Stimulated activated CD4-positive, alpha-beta T cell treated with anti-CD3 and anti-CD28 coated beads, Interleukin-4, amount 100 ng/mL, for 1 hour (primary cell): ENCODE data around the gene POLG2.
A peak's percentile ranks its signal among the peaks of the same experiment; 100 is the strongest.
"Not testable (repeated sequence)": the region's sequence is repeated elsewhere in the genome, so short reads cannot be mapped to it uniquely, and the experiment has no call there.

ENCODE experiments used
- DNase-seq: peaks from one replicate; pipeline ENCODE4 v3.0.0-alpha.2; 2020

The POLG2 gene

DNA sequence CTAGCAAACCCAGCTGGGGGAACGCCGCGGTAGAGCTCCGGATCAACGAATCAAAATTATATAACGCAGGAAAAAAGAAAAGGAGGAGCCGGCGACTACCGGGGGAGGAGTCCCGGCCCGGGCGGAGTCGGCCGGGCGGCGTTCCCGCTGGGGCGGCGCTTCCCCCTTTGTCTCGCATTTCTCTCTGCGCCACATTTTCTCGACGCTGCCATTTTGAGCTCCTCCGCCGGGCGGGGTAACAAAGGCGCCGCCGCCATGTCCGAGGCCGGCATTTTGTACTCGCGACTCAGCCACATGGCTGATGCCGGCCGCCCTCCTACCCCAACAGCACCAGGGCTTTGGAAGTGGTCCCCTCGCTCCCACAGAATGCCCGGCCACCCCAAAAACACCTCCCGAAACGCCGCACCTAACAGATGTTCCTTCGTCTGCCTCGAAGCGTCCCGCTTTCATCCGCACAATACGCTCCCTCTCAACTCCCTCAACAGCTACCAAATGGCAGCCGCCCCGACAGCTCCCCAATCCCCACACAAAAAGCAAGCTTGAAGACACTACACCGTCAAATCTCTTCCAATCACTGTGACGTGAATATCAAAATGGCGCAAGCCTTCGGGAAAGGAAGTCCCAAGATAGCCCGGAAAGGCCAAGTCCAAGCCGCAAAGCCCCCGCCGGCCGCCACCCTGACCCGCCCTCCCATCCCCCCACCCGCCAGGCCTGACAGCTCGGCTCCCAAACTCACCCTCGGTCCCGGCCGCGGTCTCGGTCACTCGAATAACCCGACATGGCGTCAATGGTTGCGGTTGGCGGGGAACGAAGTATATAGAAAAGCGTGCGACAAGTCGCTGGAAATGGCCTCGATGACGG is 8.7 kb upstream of the POLG2 start:
- DNase-seq, result peak; percentile 83

DNA sequence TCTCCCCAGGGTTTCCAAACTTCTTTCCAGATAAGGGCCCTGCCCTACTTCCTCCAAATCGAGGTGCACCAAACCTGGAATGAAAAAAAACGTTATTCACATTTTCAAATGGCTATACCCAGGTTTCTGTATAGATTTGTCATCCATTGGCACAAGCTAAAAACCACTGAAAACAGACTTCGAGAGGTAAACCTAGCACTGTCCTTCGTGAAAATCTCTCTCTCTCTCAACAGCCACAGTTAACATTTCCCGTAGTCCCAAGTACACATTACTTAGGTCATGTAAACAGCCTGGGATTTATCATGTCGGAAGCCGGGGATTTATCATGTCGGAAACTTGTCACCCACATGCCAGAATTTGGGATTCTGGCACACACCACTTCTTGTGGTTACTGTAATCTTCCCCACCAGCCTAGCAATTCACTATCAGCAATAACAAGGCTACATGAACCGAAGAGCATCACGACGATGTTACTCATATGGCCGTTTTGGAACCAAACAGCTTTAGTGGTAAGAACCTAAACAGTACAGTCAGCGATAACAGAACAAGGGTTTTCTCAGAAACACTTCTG is 8.0 kb upstream of the POLG2 start:
- DNase-seq, result no peak

DNA sequence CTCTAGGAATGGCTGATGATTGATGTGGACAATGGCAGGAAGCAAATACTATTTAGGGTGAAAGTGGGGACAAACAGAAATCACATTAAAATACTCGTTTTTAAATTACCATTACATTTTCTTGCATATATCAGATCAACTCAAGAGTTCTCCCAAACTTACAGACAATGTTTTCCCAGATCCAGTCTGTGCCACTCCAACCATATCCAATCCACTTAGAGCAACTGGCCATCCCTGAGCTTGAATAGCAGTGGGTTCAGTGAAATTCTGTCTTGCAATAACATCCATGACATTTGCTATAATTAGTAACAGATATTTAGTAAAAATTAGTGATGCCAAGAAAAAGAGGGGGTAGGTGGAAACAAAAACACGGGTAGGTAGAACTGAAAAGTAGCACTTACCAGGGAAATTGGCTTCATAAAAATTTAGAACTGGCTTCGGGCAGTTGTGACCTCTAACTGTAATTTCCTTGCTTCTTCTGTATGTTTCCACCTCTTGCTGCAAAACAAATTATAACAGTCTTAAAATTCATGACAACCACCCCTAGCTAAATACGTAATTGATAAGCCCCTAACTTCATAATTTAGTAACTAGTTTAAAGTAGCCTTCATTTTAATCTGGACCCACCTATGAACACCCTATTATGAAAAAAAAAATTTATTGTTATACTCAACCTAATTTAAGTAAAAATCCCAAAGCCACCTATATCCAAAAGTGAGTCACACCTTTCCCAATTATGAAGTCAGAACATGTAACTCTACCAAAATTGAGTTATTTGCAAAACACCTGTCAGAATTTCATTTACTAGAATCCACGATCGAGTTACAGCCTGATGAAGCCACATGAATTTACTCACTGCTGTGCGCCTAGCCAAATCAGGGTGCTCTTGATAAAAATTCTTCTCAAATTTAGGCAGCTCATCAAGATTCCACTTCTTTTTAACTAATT is 7.2 kb upstream of the POLG2 start:
- no peak for DNase-seq

DNA sequence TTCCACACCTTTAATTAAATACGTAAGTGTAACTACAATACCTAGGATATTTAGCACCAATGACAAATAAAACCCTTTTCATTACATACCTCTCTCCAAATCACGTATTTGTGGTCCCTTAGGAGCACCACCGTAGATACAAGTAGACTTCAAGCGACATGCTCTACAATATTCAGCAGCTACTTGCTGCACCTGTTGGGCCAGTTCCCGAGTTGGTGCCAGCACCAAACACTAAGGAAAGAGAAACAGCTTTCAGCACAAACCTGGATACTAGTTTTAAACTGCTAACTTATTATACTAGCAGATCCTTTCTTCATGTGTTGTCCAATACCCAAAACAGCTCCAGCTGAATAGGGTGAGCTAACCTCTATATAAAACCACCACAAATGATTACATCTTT is 6.5 kb upstream of the POLG2 start:
- no peak for DNase-seq

DNA sequence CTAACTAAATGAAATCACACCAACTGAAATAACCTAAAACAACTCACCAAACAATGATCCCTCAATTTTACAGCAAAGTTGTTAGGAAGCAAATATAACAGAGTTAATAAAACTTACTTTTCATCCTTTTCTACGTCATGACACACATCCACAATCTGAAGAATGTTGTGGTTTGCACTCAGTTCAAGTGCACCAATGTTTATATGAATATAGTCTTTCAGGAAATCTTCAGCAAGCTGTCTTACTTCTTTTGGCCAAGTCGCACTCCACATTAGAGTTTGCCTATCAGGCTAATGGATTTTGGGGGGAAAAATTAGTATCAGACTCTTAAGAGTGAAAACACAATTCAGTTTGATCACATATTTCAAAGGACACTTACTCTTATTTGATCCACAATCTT is 6.0 kb upstream of the POLG2 start:
- no peak for DNase-seq

DNA sequence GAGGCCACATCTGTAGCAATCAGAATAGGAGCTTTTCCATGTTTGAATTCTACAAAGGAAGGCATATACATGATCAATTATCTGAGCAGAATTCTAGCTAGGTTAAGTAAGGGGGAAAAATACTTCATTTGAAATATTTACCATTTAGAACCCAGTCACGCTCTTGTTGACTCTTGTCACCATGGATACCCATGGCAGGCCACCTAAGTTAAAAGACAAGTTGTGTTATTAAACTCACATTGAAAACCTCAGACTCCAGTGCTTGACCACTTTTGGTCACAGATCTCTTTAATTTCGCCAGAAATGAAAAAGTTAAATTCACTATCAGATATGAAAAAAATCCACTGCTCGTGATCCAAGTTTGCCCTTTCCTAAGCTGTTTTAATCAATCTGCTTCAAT is 5.2 kb upstream of the POLG2 start:
- no peak for DNase-seq

DNA sequence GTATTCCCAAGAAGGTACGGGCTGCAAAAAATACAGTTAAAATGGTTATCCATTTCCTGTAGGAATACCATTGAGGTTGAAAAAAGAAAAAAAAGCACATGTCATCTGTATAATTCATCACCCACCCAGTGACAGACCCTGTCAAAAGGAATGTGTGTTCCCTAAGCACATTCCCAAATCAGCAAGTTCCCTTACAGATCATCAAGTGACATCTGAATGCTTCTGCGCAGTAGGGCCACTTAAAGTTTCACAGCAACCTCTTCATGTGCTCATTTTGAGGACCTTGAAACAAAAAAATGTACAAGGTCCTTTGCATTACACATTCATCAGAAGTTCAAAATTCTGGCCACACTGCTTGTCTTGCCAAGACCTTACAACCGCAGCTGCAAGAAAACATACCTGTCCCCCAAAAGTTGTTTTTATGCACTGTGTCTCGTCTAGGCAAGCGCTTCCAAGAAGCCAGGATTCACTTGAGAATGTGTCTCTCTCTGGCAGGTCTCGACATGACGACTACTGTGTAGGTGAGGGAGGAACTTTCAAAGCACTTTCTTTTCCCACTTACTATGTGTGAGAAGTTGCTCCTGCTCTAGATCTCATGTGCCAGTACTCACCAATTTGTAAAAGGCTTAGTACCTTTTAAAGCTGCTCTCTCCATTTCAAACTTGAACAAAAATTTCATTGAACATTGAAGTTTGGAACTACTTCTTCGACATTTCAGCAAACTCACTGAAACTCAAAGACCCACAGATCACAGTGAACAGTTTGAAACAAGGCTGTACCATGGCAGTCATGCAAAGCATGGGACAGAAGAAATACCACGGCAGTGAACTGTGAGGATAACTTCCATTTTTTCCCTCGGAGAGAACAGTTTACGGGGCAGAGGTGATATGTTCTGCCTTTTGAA is 4.3 kb upstream of the POLG2 start:
- no peak for DNase-seq

DNA sequence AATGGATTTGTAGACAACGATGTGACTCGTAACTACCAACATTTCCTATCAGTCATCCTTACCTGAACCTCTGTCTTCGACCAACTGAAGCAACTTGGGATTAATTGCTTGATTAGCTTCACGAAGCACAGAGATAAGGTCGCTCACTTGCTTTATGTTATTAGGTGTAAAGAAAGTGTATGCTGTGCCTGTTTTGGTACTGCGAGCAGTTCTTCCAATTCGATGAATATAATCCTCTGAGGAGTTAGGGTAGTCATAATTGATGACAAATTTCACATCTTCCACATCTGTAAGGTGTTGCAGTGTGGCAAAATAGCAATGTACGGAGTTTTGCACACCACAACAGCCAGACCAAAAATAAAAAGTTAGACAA is 3.6 kb upstream of the POLG2 start:
- DNase-seq, result no peak

DNA sequence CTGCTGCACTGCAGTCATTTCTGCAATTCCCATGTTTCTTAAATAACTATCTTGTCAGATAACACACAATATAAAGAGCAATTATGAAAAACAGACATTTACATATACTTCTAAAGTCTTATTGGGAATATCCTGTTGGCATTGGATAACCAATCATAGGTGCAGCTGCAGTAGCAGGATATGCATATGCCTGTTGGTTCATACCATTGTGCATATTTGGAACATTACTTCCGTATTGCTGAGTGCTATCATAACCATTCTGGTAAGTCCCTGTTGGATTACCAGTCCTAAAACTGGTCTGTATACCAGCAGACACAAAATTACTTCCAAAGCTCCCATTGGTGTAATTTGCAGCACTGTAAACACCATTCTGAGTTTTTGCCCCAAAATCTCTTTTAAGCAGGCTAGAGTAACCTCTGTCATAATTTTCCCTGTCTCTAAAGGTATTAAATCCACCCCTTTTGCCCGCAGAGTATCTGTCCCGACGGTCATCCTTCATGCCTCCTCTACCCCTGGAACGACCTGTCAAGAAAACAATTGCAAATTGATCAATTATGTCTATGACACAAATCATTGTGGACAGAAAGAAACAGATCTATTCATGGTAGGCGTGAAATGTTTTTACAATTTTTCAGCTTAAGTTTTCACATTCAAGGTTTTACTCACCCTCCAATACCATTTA is 3.1 kb upstream of the POLG2 start:
- DNase-seq, result no peak

DNA sequence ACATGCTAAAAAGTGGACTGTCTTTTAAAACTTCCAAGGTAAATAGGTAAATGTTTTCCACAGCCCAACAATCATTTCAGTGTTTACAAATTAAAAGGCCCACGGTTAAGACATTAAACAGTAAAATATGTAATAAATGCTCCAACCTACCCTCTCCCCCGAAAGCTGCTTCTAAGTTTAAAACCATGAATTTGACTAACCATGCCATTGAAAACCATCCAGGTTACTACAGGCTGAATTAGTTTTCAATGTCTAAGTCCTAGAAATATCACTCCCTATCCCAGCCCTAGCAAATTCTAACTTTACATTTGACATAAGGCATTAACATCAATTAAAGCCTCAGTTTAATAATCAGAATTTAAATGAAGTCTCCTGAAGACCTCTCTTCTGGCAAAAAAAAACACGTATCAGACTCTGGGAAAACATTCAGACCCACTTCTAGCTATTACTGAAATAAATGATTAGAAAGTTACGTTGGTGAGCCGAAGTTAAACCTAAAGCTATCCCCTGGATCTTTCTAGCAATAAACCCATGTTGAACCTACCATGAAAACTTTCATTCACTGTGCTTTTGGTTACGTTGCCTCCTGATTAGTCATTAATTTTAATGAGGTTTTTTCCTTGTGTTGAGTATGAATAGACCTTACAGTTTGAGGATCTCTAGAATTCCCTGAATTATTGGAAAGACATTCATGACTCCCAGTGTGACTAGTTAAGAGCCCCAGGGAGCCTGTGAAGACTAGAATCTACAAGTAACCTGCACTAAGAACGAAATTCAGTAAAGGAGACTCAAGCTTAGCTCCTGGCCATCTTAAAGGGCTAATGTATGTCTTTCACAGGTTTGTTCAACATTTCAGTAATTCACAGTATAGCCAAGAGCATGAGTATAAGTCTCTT is 1.7 kb upstream of the POLG2 start:
- DNase-seq, result no peak

DNA sequence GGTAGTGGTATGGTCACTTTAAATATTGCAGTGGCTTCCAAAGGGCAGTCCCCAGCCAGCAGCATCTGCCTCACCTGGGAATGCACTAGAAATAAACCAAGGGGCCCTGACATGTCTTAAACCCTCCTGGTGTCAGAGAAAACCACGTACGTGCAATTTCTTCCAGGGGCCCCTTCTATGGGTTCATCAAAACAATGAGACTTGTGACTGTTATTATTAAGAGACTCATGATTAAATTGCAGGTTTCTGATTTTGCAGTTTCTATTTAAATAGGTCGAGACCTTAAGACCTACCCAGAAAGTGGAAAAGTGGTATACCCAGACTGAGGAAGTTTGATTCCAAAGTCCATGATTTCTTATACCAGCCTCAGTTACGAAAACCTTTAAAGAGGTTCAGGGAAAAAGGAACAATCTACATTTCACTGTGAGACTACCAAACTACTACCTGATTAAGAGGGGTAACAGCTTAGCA is 746 bp upstream of the POLG2 start:
- DNase-seq, result no peak

DNA sequence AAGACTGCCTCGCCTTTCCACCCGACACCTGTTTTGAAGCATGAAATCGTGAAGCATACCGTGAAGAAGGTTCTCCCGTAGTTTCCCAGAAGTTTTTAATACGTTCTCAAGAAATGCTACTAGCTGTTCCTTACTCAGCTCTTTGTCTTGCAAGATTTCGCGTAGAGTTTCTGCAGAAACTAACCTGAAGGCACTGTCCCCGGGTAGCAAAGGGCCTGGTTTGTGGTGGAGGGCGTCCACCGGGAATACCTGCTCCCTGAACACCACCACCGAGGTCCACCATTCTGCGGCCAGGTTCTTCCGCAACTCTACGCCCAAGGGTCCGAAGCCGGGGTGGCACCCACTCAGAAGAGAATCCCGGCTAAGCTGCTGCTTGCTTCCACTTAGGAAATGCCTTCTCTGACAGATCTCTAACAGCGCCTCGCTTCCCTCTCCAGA is 487 bp downstream of the POLG2 start:
- no peak for DNase-seq

DNA sequence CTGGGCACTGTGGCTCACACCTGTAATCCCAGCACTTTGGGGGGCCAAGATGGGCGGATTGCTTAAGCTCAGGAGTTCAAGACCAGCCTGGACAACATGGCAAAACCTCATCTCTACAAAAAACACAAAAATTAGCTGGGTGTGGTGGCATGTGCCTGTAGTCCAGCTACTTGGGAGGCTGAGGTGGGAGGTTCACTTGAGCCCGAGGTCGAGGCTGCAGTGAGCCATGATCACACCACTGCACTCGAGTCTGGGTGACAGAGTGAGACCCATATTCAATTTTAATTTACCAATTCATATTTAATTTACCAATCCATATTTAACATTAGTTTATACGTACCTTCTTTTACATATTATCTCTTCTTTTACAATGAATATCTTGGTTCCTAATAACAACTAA is 1.6 kb downstream of the POLG2 start:
- not testable (repeated sequence) for DNase-seq

DNA sequence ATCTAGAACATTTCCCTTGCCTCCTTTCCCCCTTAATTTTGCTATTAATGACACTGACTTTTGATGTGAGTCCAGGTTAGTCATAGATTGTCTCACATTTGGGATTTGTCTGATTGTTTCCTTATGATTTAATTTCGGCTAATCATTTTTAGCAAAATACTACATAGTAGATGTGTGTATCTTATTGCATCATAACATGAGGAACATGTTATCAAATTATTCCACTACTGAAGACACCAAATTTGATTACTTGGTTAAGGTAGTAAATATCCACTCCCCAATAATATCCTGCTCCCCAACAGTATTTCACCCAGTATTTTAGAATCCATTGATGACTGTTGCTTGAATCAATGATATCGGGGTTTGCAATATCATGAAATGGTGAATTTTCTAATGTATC is 2.7 kb downstream of the POLG2 start:
- DNase-seq, result no peak

DNA sequence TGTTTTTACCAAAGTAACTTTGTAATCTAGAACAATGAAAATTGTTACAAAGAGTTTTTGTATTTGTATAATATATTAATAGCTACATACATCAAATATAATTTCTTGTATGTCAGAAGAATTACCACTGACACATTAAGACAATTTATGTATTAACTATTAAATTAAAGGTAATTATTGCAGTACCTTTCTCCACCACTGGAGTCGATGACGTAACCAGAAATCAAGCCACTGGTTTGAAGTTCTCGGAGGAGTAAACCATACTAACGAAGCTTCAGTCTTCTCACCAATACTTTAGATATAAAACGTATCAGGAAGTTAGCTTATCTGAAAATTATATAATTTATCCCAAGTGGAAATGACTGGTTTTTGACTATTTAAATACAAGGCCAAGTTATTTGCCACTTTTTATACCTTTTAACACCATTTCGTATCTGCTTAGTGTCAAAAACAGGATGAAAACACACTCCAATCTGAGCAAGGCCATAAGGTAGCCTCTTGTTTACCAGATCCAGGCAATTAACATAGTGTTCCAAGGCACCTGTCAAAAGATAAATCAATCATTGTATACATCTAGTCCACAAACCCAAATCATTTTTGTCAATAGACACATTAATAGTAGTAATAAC is 4.3 kb downstream of the POLG2 start:
- DNase-seq, result no peak

DNA sequence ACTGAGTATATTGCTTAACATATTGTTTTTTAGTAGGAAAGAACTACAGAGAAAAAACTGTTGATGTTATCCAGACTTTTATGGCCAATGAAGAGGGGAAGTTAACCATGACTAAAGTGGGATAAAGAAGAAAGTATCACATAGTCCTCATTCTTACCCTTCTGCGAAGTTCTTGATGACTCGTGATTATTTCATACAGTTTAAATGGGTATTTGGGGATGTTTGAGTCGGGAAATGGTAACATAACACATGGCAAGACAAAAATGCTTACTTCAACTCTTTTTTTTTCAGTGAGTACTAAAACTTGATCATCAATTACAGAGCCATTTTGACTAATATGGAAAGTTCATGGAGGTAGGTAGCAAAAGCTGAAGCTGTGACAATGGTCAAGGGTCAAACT is 4.9 kb downstream of the POLG2 start:
- DNase-seq, result no peak

DNA sequence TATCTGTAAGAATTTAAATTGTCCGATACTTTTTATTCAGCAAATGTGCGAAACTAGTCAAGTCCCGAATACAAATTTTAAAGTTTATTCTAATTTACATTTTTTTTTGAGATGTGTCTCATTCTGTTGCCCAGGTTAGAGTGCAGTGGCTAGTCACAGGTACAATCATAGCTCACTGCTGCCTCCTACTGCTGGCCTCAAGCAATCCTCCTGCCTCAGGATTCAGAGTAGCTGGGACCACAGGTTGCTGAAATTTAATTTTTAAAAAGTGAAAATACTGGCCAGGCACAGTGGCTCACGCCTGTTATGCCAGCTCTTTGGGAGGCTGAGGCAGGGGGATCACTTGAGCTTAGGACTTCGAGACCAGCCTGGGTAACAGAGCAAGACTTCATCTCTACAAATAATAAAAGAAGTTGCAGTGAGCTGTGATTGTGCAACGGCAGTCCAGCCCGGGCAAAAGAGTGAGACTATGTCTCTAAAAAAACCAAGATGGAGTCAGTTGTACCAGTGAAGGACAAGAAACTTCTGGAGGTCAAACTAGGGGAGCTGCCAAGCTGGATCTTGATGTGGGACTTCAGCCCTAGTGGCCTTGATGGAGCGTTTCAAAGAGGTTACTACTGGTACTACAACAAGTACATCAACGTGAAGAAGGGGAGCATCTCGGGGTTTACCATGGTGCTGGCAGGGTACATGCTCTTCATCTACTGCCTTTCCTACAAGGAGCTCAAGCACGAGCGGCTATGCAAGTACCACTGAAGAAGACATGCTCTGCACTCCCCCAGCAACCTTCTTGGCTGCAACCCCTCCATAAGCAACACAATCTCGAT is 5.6 kb downstream of the POLG2 start:
- peak; percentile 36 for DNase-seq

DNA sequence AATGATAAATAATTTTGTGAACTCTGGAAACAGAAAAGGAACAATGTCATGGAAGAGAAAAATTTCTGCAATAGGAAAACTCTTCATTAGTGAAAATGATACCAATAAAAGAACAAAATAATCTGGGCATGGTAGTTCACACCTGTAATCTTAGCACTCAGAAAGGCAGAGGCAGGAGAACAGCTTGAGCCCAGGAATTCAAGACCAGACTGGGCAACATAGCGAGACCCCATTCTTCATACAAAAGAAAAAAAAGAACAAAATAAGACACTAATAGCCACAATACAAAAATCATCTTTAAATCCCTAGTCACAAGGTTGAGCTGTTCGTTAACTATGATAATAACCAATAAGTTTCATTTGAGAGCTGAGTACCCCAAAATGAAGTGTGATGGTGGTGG is 8.6 kb downstream of the POLG2 start:
- no peak for DNase-seq

DNA sequence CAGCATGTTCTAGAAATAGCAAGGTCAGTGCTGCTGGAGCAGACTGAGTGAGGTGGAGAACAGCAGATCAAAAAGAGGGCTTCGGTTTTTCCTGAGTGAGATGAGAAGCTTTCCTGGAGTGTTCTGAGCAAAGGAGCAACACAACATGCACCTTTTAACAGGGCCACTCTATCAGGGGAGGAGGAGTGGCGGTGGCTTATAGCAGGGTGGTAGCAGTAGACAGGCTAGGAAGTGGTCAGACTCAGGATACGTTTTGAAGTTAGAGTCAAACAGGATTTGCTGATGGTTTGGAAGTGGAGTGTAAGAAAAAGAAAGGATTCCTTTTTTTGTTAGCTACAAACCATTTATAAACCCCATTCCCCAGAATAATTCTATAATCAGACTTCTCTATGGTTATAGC is 12.5 kb downstream of the POLG2 start:
- DNase-seq, result no peak
